ENCODE data around the gene PPP5C. TPM values are rescaled to one million over a fixed set of nuclear protein-coding genes. Genes with fewer than 3 reads are reported as not detected.

The PPP5C gene
- total and polyA plus RNA-seq, 9 of the 15 experiments (the other 6 are each of a cell fraction or from before 2014, with no cell fraction given), result 1.9 to 166 (median 108) TPM

- TF ChIP-seq, protein P1, sequence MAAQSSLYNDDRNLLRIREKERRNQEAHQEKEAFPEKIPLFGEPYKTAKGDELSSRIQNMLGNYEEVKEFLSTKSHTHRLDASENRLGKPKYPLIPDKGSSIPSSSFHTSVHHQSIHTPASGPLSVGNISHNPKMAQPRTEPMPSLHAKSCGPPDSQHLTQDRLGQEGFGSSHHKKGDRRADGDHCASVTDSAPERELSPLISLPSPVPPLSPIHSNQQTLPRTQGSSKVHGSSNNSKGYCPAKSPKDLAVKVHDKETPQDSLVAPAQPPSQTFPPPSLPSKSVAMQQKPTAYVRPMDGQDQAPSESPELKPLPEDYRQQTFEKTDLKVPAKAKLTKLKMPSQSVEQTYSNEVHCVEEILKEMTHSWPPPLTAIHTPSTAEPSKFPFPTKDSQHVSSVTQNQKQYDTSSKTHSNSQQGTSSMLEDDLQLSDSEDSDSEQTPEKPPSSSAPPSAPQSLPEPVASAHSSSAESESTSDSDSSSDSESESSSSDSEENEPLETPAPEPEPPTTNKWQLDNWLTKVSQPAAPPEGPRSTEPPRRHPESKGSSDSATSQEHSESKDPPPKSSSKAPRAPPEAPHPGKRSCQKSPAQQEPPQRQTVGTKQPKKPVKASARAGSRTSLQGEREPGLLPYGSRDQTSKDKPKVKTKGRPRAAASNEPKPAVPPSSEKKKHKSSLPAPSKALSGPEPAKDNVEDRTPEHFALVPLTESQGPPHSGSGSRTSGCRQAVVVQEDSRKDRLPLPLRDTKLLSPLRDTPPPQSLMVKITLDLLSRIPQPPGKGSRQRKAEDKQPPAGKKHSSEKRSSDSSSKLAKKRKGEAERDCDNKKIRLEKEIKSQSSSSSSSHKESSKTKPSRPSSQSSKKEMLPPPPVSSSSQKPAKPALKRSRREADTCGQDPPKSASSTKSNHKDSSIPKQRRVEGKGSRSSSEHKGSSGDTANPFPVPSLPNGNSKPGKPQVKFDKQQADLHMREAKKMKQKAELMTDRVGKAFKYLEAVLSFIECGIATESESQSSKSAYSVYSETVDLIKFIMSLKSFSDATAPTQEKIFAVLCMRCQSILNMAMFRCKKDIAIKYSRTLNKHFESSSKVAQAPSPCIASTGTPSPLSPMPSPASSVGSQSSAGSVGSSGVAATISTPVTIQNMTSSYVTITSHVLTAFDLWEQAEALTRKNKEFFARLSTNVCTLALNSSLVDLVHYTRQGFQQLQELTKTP (IDR thresholded peaks at IDR 0.05; ENCODE audit: low read depth in 1 of 2, partially characterized antibody in 2 of 2), result peak in 1 of 2 experiments; percentile 37
- TF ChIP-seq RREB1 (CRISPR knock-in tag; IDR thresholded peaks at IDR 0.05) (peak; percentile 72; the same call in 1 of the 2 replicates), ARID3B (CRISPR knock-in tag; IDR thresholded peaks at IDR 0.05; ENCODE audit: borderline replicate concordance) (0 out of 2 replicates have a peak, but pooled peaks have one; percentile 10), NR2C2 (CRISPR knock-in tag; IDR thresholded peaks at IDR 0.05) (0 out of 2 replicates have a peak, but pooled peaks have one; percentile 14), NR2C2 (tag; IDR thresholded peaks at IDR 0.05) (peak; percentile 76; the same call in 1 of the 2 replicates), MTA3 (IDR thresholded peaks at IDR 0.05; ENCODE audit: borderline replicate concordance) (peak; percentile 81), ELF1 (tag; IDR thresholded peaks at IDR 0.05) (peak; percentile 39; the same call in 1 of the 2 replicates), ERF (CRISPR knock-in tag; IDR thresholded peaks at IDR 0.05) (peak; percentile 49; the same call in 1 of the 2 replicates), EP400 (IDR thresholded peaks at IDR 0.05) (peak; percentile 84)
- TF ChIP-seq, protein P2, sequence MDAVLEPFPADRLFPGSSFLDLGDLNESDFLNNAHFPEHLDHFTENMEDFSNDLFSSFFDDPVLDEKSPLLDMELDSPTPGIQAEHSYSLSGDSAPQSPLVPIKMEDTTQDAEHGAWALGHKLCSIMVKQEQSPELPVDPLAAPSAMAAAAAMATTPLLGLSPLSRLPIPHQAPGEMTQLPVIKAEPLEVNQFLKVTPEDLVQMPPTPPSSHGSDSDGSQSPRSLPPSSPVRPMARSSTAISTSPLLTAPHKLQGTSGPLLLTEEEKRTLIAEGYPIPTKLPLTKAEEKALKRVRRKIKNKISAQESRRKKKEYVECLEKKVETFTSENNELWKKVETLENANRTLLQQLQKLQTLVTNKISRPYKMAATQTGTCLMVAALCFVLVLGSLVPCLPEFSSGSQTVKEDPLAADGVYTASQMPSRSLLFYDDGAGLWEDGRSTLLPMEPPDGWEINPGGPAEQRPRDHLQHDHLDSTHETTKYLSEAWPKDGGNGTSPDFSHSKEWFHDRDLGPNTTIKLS (IDR thresholded peaks at IDR 0.05; ENCODE audit: borderline replicate concordance, low read depth), result peak; percentile 63; the same call in 1 of the 2 replicates
These were observed at the start of gene PPP5C (continued) for GRCh38 chr19:46346821-46347571.
